DOHH2 (cell line): ENCODE measurements around the gene SEC63.

Source experiments
- H3F3A ChIP-seq: fragments of 200-600 bp; sonication (generic), shearing (Covaris generic); 2 replicates; pipeline ENCODE4 v1.6.0; 2016; ENCODE audit warnings: antibody characterized with exemption, mild to moderate bottlenecking; ENCODE audit not compliant: control insufficient read depth, insufficient read depth
- H3K27ac ChIP-seq: fragments of 200-600 bp; sonication (generic); 2 replicates; pipeline ENCODE4 v1.5.1; 2014; ENCODE audit warnings: low read depth, mild to moderate bottlenecking, low read length, moderate library complexity
- H3K27me3 ChIP-seq: fragments of 200-600 bp; sonication (generic); 2 replicates; pipeline ENCODE4 v1.6.1; 2014; ENCODE audit warnings: mild to moderate bottlenecking, low read length, mixed read lengths; ENCODE audit not compliant: control insufficient read depth
- H3K36me3 ChIP-seq: fragments of 200-600 bp; sonication (generic); 2 replicates; pipeline ENCODE4 v1.6.1; 2014; ENCODE audit warnings: mild to moderate bottlenecking, low read length, moderate library complexity, mixed read lengths; ENCODE audit not compliant: control insufficient read depth
- H3K4me1 ChIP-seq: fragments of 200-600 bp; sonication (generic); 2 replicates; pipeline ENCODE4 v1.6.1; 2014; ENCODE audit warnings: mild to moderate bottlenecking, low read length, mixed read lengths; ENCODE audit not compliant: control insufficient read depth
- H3K4me2 ChIP-seq: fragments of 200-600 bp; sonication (generic); 2 replicates; pipeline ENCODE4 v1.6.0; 2014; ENCODE audit warnings: mild to moderate bottlenecking, low read length, moderate library complexity
- H3K4me3 ChIP-seq: fragments of 200-600 bp; sonication (generic); 2 replicates; pipeline ENCODE4 v1.5.1; 2014; ENCODE audit warnings: mild to moderate bottlenecking, low read length, mixed read lengths
- H3K79me2 ChIP-seq: fragments of 200-600 bp; sonication (generic); 2 replicates; pipeline ENCODE4 v1.6.1; 2014; ENCODE audit warnings: mild to moderate bottlenecking, low read length, mixed read lengths; ENCODE audit not compliant: control insufficient read depth
- H3K9me2 ChIP-seq: fragments of 200-600 bp; sonication (generic); replicated peaks from 2 replicates; pipeline ENCODE4 v1.6.1; 2014; ENCODE audit warnings: mild to moderate bottlenecking, low read length, mixed read lengths; ENCODE audit not compliant: control insufficient read depth
- H3K9me3 ChIP-seq: fragments of 200-600 bp; sonication (generic); 2 replicates; pipeline ENCODE4 v1.6.1; 2014; ENCODE audit warnings: antibody characterized with exemption, low read length, mixed read lengths; ENCODE audit not compliant: control insufficient read depth, insufficient read depth
- H4K20me1 ChIP-seq: fragments of 200-600 bp; sonication (generic); 2 replicates; pipeline ENCODE4 v1.6.0; 2014; ENCODE audit warnings: low read depth, mild to moderate bottlenecking, antibody characterized with exemption, low read length, moderate library complexity; ENCODE audit not compliant: control insufficient read depth, insufficient read depth
- EZH2phosphoT487 ChIP-seq: fragments of 200-600 bp; sonication (generic); IDR thresholded peaks from 2 replicates; pipeline ENCODE4 v1.6.1; 2017; ENCODE audit warnings: borderline replicate concordance, mild to moderate bottlenecking, antibody characterized with exemption, low read length, moderate library complexity, mixed read lengths
- TF ChIP-seq, protein P1 (sequence below): fragments of 200-600 bp; sonication (generic); IDR thresholded peaks from one replicate; pipeline ENCODE4 v1.5.1; 2014; ENCODE audit warnings: antibody characterized with exemption, mild to moderate bottlenecking, low read depth, low read length; ENCODE audit not compliant: poor library complexity, severe bottlenecking

Gene SEC63

GRCh38 chr6:107853230-107853629 lies 104.8 kb downstream of the SEC63 start:
- Histone ChIP-seq H3K9me2 (no peaks in the 10 kb centered on the region), H3K36me3 (no peaks in the 10 kb centered on the region), H3K27me3 (no peaks in the 10 kb centered on the region), H3K27ac (no peak overlapping the region), H3F3A (no peaks in the 10 kb centered on the region), H3K9me3 (no peaks in the 10 kb centered on the region), H3K79me2 (no peaks in the 10 kb centered on the region), H3K4me3 (no peak overlapping the region), H3K4me1 (peaks cover 5% of the 10 kb centered on the region), H4K20me1 (no peaks in the 10 kb centered on the region), H3K4me2 (no peak overlapping the region)
- no peak for TF ChIP-seq EZH2phosphoT487
- TF ChIP-seq, protein P1, sequence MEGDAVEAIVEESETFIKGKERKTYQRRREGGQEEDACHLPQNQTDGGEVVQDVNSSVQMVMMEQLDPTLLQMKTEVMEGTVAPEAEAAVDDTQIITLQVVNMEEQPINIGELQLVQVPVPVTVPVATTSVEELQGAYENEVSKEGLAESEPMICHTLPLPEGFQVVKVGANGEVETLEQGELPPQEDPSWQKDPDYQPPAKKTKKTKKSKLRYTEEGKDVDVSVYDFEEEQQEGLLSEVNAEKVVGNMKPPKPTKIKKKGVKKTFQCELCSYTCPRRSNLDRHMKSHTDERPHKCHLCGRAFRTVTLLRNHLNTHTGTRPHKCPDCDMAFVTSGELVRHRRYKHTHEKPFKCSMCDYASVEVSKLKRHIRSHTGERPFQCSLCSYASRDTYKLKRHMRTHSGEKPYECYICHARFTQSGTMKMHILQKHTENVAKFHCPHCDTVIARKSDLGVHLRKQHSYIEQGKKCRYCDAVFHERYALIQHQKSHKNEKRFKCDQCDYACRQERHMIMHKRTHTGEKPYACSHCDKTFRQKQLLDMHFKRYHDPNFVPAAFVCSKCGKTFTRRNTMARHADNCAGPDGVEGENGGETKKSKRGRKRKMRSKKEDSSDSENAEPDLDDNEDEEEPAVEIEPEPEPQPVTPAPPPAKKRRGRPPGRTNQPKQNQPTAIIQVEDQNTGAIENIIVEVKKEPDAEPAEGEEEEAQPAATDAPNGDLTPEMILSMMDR, result no peak

GRCh38 chr6:107849325-107849724 lies 108.7 kb downstream of the SEC63 start:
- H3K4me3 ChIP-seq, result no peak overlapping the region
- no peak overlapping the region for H3K4me2 ChIP-seq
- H3K27ac ChIP-seq, result no peak overlapping the region
- H3K4me1 ChIP-seq, result peaks cover 10% of the 10 kb centered on the region
- no peaks in the 10 kb centered on the region for H3F3A ChIP-seq
- H3K9me2 ChIP-seq, result no peaks in the 10 kb centered on the region
- no peaks in the 10 kb centered on the region for H3K36me3 ChIP-seq
- no peaks in the 10 kb centered on the region for H3K79me2 ChIP-seq
- TF ChIP-seq, protein P1, result no peak
- no peak for TF ChIP-seq EZH2phosphoT487
- H3K9me3 ChIP-seq, result no peaks in the 10 kb centered on the region
- H4K20me1 ChIP-seq, result no peaks in the 10 kb centered on the region
- H3K27me3 ChIP-seq, result peaks cover 3% of the 10 kb centered on the region; the same call in 1 of the 2 replicates

DNA sequence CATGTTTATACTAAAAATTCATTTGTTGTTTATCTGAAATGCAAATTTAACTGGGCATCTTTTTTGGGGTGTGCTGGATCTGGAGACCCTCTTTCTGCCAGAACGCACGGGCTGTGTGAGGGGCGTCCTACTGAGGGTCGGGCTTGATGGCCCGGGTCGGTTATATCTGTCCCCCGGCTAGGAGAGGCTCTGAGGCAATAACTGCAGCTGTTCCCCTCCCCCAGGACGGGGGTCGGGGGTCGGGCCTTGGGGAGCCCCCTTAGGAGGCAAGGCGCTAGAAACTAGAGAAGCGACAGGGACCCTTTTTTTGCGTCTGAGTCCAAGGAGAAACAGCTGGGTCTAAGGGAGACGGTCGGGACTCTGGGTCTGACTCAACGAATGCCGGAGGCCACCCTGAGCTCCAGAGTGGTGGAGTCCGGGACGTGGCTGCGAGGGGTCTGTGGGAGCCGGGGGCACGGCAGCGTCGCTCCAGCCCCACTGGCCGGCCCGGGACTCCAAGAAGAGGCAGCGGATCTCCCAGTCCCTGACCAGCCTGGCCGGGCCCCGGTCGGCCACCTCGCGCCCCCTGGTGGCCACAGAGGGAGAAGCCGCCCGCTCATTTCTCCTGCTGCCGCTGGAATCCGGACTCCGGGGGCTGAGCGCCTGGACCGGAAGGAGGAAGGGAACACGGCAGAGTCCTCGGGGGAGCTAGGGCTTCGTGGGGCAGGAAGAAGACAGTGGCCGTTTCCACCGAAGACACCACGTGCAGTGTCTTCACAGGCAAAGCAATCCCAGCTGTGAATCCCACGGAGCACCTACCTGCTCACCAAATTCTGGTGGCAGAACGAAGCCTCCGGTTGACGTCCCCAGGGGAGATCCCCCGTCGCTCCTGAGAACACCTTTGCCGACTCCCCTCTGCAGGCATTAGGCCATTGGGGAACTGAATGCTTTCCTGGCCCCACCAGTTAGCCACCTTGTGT lies 109.9 kb downstream of the SEC63 start:
- no peaks in the 10 kb centered on the region for H4K20me1 ChIP-seq
- TF ChIP-seq, protein P1, result peak; percentile 97
- TF ChIP-seq EZH2phosphoT487, result no peak
- no peak overlapping the region for H3K27ac ChIP-seq

More for the DNA sequence above, 109.9 kb downstream of the SEC63 start:
- Histone ChIP-seq H3K36me3 (no peaks in the 10 kb centered on the region), H3K4me2 (peak overlapping the region; percentile 71), H3K4me1 (peaks cover 10% of the 10 kb centered on the region), H3K27me3 (peaks cover 3% of the 10 kb centered on the region; the same call in 1 of the 2 replicates), H3F3A (no peaks in the 10 kb centered on the region), H3K9me2 (no peaks in the 10 kb centered on the region), H3K79me2 (no peaks in the 10 kb centered on the region), H3K9me3 (no peaks in the 10 kb centered on the region), H3K4me3 (peak overlapping the region; percentile 64)
